Mucosa of stomach (tissue), 1 donor: ENCODE measurements around the gene ACVR1.
"Not testable (repeated sequence)": the region's sequence is repeated elsewhere in the genome, so short reads cannot be mapped to it uniquely, and the experiment has no call there.

ENCODE experiments used
- H3K27me3 ChIP-seq: one replicate; pipeline ENCODE4 v1.7.0; 2013; ENCODE audit warnings: mild to moderate bottlenecking, low read length; ENCODE audit not compliant: control insufficient read depth, insufficient read depth
- H3K36me3 ChIP-seq: one replicate; pipeline ENCODE4 v1.7.0; 2013; ENCODE audit warnings: low read length; ENCODE audit not compliant: control insufficient read depth, insufficient read depth
- H3K4me1 ChIP-seq: one replicate; pipeline ENCODE4 v1.7.0; 2013; ENCODE audit warnings: mild to moderate bottlenecking, low read length; ENCODE audit not compliant: control insufficient read depth, insufficient read depth
- H3K4me3 ChIP-seq: one replicate; pipeline ENCODE4 v1.7.0; 2013; ENCODE audit warnings: low read length
- H3K9ac ChIP-seq: one replicate; pipeline ENCODE4 v1.7.0; 2013; ENCODE audit warnings: mild to moderate bottlenecking, low read length, moderate library complexity
- H3K9me3 ChIP-seq: one replicate; pipeline ENCODE4 v1.7.0; 2013; ENCODE audit warnings: mild to moderate bottlenecking, low read length, moderate library complexity; ENCODE audit not compliant: control insufficient read depth
- donor health status: Pancreatic carcinoma.

Gene ACVR1

GRCh38 chr2:157890969-157891642, 15.0 kb upstream of the ACVR1 start:
- Histone ChIP-seq H3K36me3 (no peaks in the 10 kb centered on the region), H3K4me1 (no peaks in the 10 kb centered on the region), H3K27me3 (no peaks in the 10 kb centered on the region), H3K9ac (no peak overlapping the region), H3K4me3 (no peak overlapping the region), H3K9me3 (no peaks in the 10 kb centered on the region)

- no peaks in the 10 kb centered on the region for H3K4me1 ChIP-seq
- H3K9me3 ChIP-seq = no peaks in the 10 kb centered on the region
- H3K27me3 ChIP-seq = no peaks in the 10 kb centered on the region
- H3K4me3 ChIP-seq = no peak overlapping the region
- no peaks in the 10 kb centered on the region for H3K36me3 ChIP-seq
- H3K9ac ChIP-seq = no peak overlapping the region
Measured at GRCh38 chr2:157887946-157888345, 11.8 kb upstream of the ACVR1 start.

- not testable (repeated sequence) for H3K27me3 ChIP-seq, H3K4me1 ChIP-seq, H3K9ac ChIP-seq, H3K4me3 ChIP-seq, H3K9me3 ChIP-seq, H3K36me3 ChIP-seq
Measured at GRCh38 chr2:157884533-157884932, 8.4 kb upstream of the ACVR1 start.

DNA sequence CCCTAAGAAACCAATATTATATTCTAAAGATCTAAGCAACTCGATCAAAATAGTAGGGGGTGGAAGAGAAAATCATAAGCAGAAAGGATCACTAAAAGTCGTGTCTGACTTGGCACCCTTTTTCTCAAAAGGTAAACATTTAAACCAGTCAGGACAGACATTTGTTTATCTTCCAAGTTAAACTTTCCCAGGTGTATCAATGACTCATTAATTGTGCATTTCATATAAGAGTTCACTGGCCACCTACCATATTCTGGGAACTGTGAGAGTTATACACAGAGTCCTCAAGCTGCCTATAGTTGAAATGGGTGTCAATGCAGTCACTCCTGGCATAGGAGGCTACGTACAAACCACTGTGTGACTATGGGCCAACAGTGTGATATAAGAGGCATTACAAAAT, 4.8 kb upstream of the ACVR1 start:
- Histone ChIP-seq H3K36me3 (no peaks in the 10 kb centered on the region), H3K9ac (no peak overlapping the region), H3K4me3 (no peak overlapping the region), H3K9me3 (no peaks in the 10 kb centered on the region), H3K27me3 (no peaks in the 10 kb centered on the region), H3K4me1 (peaks cover 22% of the 10 kb centered on the region)

DNA sequence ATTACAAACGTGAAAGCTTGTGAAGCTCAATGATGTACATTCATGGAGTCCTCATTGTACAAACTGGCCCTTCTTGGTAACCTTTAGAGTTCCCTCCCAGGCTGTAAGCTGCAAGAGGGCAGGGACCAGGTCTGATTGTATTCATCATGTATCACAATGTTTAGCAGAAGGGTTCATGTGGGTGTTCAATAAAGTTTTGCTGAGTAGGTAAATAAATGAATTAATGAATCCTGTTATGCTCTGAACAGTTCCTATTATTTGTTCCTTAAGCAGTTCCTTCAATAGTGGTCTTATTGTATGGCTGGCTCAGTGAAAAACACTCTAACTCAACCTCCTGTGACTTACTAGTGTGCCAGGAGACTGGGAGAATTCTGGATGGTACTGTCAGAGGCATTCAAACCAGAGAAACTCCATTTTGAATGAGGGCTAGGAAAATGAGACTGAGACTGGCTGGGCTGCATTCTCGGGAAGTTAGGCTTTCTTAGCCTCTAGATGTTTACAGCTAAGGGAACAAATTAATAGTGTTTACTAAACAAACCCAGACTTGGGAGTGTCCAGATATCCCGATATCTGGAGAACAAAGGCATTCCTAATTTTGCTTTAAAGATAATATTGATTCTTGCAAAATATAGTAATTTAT, 1.8 kb upstream of the ACVR1 start:
- Histone ChIP-seq H3K9ac (no peak overlapping the region), H3K36me3 (no peaks in the 10 kb centered on the region), H3K4me3 (no peak overlapping the region)

DNA sequence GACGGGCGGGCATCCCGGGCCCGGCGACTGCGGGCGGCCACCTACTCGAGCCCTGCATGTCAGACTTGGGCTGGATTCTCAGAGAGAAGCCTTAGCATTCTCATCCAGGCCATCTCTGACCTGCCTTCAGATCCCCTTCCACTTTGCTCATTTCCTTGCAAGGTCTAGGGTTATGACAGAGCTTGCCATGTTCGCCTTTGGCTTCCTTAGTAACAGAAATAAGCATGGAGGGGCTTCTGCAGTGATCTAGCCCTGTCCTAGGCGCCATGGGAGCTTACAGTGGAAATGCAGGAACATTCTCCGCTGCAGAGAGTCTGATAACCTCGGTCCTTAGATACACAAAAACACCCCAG, 632 bp upstream of the ACVR1 start:
- no peaks in the 10 kb centered on the region for H3K36me3 ChIP-seq
- H3K27me3 ChIP-seq = no peaks in the 10 kb centered on the region
- H3K4me1 ChIP-seq = peaks cover 31% of the 10 kb centered on the region
- H3K9me3 ChIP-seq = no peaks in the 10 kb centered on the region
- peak overlapping the region; percentile 63 for H3K9ac ChIP-seq
- peak overlapping the region; percentile 69 for H3K4me3 ChIP-seq

More for the DNA sequence above, 1.8 kb upstream of the ACVR1 start:
- H3K4me1 ChIP-seq = peaks cover 27% of the 10 kb centered on the region
- no peaks in the 10 kb centered on the region for H3K9me3 ChIP-seq
- no peaks in the 10 kb centered on the region for H3K27me3 ChIP-seq

DNA sequence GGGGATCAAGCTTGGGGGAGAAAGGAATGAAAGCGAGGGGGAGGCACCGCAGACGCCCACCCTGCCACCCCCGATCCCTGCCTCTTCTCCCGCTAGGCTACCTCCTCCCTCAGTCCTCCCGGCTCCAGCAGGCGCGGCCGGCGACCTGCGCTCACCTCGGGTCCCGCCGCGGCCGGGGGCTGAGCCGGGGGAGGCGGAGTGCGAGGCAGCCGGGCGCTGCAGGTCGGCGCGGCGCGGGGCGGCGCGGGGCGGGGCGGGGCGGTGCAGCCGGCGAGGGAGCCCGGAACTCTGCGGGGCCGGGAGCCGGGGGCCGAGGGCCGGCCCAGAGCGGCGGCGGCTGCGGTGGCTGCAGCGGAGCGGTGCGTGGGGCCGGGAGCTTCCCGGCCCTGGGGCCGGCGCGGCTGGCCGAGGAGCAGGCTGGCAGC, 477 bp downstream of the ACVR1 start:
- Histone ChIP-seq H3K9me3 (no peaks in the 10 kb centered on the region), H3K4me3 (peak overlapping the region; percentile 56), H3K36me3 (no peaks in the 10 kb centered on the region), H3K4me1 (peaks cover 36% of the 10 kb centered on the region), H3K9ac (peak overlapping the region; percentile 76), H3K27me3 (no peaks in the 10 kb centered on the region)

DNA sequence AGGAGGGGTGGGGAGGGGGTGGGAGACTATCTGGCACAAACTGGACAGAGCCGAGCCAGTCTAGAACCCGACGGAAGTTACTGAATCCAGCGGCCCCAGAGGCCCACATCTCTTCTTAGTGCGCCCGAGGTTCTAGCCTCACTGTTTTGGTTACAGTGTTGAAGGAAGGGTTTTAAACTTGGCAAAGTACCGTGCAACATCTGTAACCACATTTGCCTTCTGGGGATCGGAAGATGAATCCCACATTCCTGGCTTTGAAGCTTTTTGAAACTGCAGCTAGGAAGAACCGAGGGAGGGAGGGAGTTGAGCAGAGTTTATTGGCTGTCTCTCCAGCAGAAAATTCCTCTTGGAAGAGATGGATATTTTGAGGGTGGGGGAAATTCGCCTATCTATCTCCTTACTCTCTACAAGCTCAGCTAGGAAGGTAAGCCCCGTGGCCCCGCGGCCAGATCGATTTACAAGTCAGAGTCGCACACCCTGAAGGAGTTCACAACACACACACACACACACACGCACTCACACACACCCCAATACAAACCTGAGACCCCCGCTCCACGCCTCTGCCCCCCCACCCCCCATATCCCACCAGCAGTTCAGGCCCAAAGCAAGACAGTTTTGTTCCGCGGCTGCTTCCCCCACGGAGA, 1.0 kb downstream of the ACVR1 start:
- Histone ChIP-seq H3K9me3 (no peaks in the 10 kb centered on the region), H3K36me3 (no peaks in the 10 kb centered on the region), H3K9ac (peak overlapping the region; percentile 76), H3K4me1 (peaks cover 36% of the 10 kb centered on the region), H3K4me3 (peak overlapping the region; percentile 56), H3K27me3 (no peaks in the 10 kb centered on the region)

GRCh38 chr2:157874348-157874747, 1.8 kb downstream of the ACVR1 start:
- H3K4me1 ChIP-seq = peaks cover 36% of the 10 kb centered on the region
- no peaks in the 10 kb centered on the region for H3K9me3 ChIP-seq
- H3K27me3 ChIP-seq = no peaks in the 10 kb centered on the region
- H3K36me3 ChIP-seq = no peaks in the 10 kb centered on the region
- peak overlapping the region; percentile 76 for H3K9ac ChIP-seq
- peak overlapping the region; percentile 56 for H3K4me3 ChIP-seq

DNA sequence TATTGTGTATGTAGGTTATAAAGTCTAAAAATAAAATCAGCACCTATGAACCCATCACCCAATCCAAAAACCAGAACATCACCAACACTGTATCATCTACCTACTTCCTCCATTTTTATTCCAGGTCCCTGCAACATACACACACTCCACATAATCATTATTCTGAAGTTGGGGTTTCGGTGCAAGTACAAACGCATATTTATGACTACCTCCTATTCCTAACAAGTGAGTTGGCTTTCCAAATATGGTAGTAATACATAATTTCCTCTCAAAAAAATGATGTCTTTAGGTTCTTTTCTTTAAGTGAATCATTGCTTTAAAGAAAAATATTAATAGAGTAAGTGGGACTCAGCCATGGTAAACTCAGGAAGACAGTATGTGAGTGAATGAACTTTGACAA, 3.3 kb downstream of the ACVR1 start:
- Histone ChIP-seq H3K9me3 (no peaks in the 10 kb centered on the region), H3K9ac (no peak overlapping the region), H3K4me3 (no peak overlapping the region), H3K27me3 (no peaks in the 10 kb centered on the region), H3K4me1 (peaks cover 25% of the 10 kb centered on the region), H3K36me3 (no peaks in the 10 kb centered on the region)

DNA sequence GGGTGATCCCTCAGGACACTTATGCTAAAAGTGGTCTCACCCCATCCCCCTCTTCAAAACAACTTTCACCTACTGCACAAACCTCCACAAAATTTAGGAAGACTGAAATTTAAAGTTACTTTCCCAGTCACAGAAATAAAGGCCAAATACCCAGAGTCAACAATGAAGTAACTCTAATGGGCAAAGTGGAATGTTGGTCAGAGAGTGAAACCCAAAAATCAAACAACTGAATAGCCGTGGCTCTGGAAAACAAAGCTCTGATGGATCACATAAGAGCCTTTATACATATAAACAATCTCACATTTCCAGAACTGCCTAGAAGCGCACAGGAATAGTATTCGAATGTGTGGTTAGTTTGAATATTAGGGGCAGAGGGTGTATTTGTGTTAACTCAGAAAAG, 4.7 kb downstream of the ACVR1 start:
- Histone ChIP-seq H3K27me3 (no peaks in the 10 kb centered on the region), H3K4me3 (no peak overlapping the region), H3K9ac (no peak overlapping the region), H3K36me3 (no peaks in the 10 kb centered on the region), H3K9me3 (no peaks in the 10 kb centered on the region), H3K4me1 (peaks cover 22% of the 10 kb centered on the region)

DNA sequence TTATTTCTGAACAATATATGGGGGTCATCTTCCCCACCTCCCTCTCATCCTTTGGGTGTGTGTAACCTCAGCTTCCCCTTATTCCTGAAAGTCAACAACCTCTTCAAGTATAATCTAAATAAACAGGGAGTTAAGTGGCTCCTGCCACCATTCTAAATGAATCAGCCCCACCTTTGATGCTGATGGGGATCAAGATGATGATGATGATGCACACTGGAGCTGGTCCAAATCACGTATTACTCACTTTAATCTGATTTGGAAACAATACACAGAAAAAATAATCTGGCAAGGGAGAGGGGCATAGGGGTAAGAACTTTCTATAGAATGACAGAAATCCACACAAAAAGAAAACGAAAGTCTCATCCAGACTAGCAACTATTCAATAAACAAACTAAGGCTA, 7.1 kb downstream of the ACVR1 start:
- peaks cover 21% of the 10 kb centered on the region for H3K4me1 ChIP-seq
- H3K9me3 ChIP-seq = no peaks in the 10 kb centered on the region
- H3K4me3 ChIP-seq = no peak overlapping the region
- H3K36me3 ChIP-seq = no peaks in the 10 kb centered on the region
- no peaks in the 10 kb centered on the region for H3K27me3 ChIP-seq
- no peak overlapping the region for H3K9ac ChIP-seq
